Naive thymus-derived CD4-positive, alpha-beta T cell (primary cell): ENCODE data around the gene SGMS1. TPM values are rescaled to one million over a fixed set of nuclear protein-coding genes. Genes with fewer than 3 reads are reported as not detected.

Experiments used
- ATAC-seq: fragments of 150-1000 bp; cut with Tn5 transposase; 2 replicates; pipeline ENCODE4 v1.10.0; 2021; ENCODE audit warnings: mild to moderate bottlenecking, moderate library complexity
- CTCF ChIA-PET: fragments of 350-600 bp; sonication (Branson Sonifier 250); formaldehyde crosslinking; loops from one replicate; lab custom pipeline; 2021; ENCODE audit warnings: antibody characterized with exemption; lab: Charles Lee
- POLR2A ChIA-PET: fragments of 350-600 bp; sonication (Branson Sonifier 250); formaldehyde crosslinking; loops from one replicate; lab custom pipeline; 2021; ENCODE audit warnings: antibody characterized with exemption, inconsistent platforms; lab: Charles Lee
- DNase-seq, 9 donors: peaks; one replicate each; pipeline versions ENCODE4 v3.0.0 to v3.0.0-alpha.2; 2020 to 2022; ENCODE audit warnings: mixed read lengths in 1 of 9
- H3K27ac ChIP-seq: one replicate; pipeline ENCODE4 v1.7.0; 2013; ENCODE audit warnings: mild to moderate bottlenecking, low read depth, low read length, moderate library complexity
- H3K27me3 ChIP-seq, 2 donors: one replicate each; pipeline ENCODE4 v1.7.0; 2013; ENCODE audit warnings: low read length in 2 of 2, mild to moderate bottlenecking in 2 of 2, moderate library complexity in 2 of 2; ENCODE audit not compliant: control insufficient read depth in 2 of 2, insufficient read depth in 2 of 2
- H3K36me3 ChIP-seq, 3 experiments: 1 replicate in 2 of 3; 2 replicates in 1 of 3; pipeline ENCODE4 v1.7.0; 2013; ENCODE audit warnings: low read length in 3 of 3, mild to moderate bottlenecking in 3 of 3, moderate library complexity in 1 of 3; ENCODE audit not compliant: insufficient read depth in 3 of 3, control insufficient read depth in 2 of 3
- H3K4me1 ChIP-seq, 2 donors: one replicate each; pipeline ENCODE4 v1.7.0; 2013; ENCODE audit warnings: low read length in 2 of 2, mild to moderate bottlenecking in 2 of 2, moderate library complexity in 1 of 2; ENCODE audit not compliant: control insufficient read depth in 2 of 2, insufficient read depth in 2 of 2
- H3K4me3 ChIP-seq: 2 replicates; pipeline ENCODE4 v1.7.0; 2013; ENCODE audit warnings: mild to moderate bottlenecking, low read length
- H3K9me3 ChIP-seq, 3 experiments: 1 replicate in 2 of 3; 2 replicates in 1 of 3; pipeline ENCODE4 v1.7.0; 2013; ENCODE audit warnings: low read length in 3 of 3; ENCODE audit not compliant: control insufficient read depth in 2 of 3
- H3K27ac Mint-ChIP-seq, 9 donors: one replicate each; pipeline ENCODE4 v1.8.0; 2020 to 2022; ENCODE audit warnings: mixed read lengths in 9 of 9, mild to moderate bottlenecking in 8 of 9, moderate library complexity in 5 of 9, inconsistent platforms in 2 of 9
- H3K27me3 Mint-ChIP-seq, 5 donors: one replicate each; pipeline ENCODE4 v1.8.0; 2021 to 2022; ENCODE audit warnings: mixed read lengths in 5 of 5, mild to moderate bottlenecking in 1 of 5
- H3K36me3 Mint-ChIP-seq, 5 donors: one replicate each; pipeline ENCODE4 v1.8.0; 2020 to 2022; ENCODE audit warnings: mixed read lengths in 5 of 5, mild to moderate bottlenecking in 3 of 5, inconsistent platforms in 1 of 5
- H3K4me1 Mint-ChIP-seq, 7 donors: one replicate each; pipeline ENCODE4 v1.8.0; 2020 to 2022; ENCODE audit warnings: mixed read lengths in 7 of 7, mild to moderate bottlenecking in 3 of 7, inconsistent platforms in 1 of 7
- H3K4me3 Mint-ChIP-seq, 10 donors: one replicate each; pipeline ENCODE4 v1.8.0; 2020 to 2022; ENCODE audit warnings: mild to moderate bottlenecking in 10 of 10, mixed read lengths in 10 of 10, moderate library complexity in 6 of 10, inconsistent platforms in 2 of 10
- H3K9me3 Mint-ChIP-seq, 11 donors: one replicate each; pipeline ENCODE4 v1.8.0; 2020 to 2022; ENCODE audit warnings: mixed read lengths in 11 of 11, mild to moderate bottlenecking in 4 of 11, inconsistent platforms in 1 of 11, moderate library complexity in 1 of 11
- intact Hi-C, 2 donors: fragments of 100-400 bp; cut with micrococcal nuclease; formaldehyde crosslinking; loops; one replicate each; pipeline ENCODE4 v1.15.1; 2023
- polyA plus RNA-seq, 2 donors: library from polyadenylated mRNA; unstranded; fragments of 300-500 nt; fragmentation: Illumina TruSeq; gene quantifications; one replicate each; pipeline ENCODE4 v1.2.3, GENCODE V29; 2021
- total RNA-seq, 6 experiments: library from RNA in 5 of 6; stranded (reverse) in 5 of 6; gene quantifications; 1 replicate in 5 of 6; 2 replicates in 1 of 6; pipeline ENCODE4 v1.2.3 and lab custom pipeline; 2021 to 2026

The SGMS1 gene
- total and polyA plus RNA-seq, 7 experiments from 2014 or later: 11.5 to 45.7 (median 29.4) TPM

DNA sequence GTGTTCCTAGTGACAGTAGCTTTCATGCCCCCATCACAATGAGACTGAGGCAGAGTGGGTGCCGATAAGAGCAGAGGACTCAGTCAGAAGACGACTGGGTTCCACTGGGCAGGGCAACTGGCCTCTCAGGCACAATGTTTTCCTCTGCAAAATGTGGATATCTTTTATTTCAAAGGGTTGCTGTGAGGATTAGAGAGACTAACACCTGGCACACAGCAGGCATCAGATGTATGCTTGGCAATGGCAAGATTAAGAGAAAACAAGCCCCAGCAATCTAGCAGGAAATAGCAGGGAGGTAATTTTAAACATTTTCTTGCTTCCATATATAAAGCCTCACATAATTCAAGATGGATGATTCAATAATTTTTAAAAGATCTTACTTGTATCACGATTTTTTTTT is 28.0 kb downstream of the SGMS1 start:
- Histone ChIP-seq H3K36me3 (no peaks in the 10 kb centered on the region), H3K4me3 (no peak overlapping the region), H3K27me3 (no peaks in the 10 kb centered on the region), H3K9me3 (no peaks in the 10 kb centered on the region), H3K27ac (no peak overlapping the region), H3K4me1 (peaks cover 4 to 7% of the 10 kb centered on the region in 2 donors)
- H3K36me3 Mint-ChIP-seq: peaks cover 2 to 15% (median 4%) of the 10 kb centered on the region in 5 donors
- ATAC-seq (no peak), DNase-seq (no peak)
- H3K4me1 Mint-ChIP-seq: peaks cover 11 to 79% (median 57%) of the 10 kb centered on the region in 7 donors
- no peaks in the 10 kb centered on the region for H3K9me3 Mint-ChIP-seq
- CTCF ChIA-PET: no interaction called here
- POLR2A ChIA-PET: no interaction called here
- H3K27me3 Mint-ChIP-seq: no peaks in the 10 kb centered on the region
- intact Hi-C loops: no loop called here
- H3K4me3 Mint-ChIP-seq: no peak overlapping the region
- no peak overlapping the region for H3K27ac Mint-ChIP-seq

DNA sequence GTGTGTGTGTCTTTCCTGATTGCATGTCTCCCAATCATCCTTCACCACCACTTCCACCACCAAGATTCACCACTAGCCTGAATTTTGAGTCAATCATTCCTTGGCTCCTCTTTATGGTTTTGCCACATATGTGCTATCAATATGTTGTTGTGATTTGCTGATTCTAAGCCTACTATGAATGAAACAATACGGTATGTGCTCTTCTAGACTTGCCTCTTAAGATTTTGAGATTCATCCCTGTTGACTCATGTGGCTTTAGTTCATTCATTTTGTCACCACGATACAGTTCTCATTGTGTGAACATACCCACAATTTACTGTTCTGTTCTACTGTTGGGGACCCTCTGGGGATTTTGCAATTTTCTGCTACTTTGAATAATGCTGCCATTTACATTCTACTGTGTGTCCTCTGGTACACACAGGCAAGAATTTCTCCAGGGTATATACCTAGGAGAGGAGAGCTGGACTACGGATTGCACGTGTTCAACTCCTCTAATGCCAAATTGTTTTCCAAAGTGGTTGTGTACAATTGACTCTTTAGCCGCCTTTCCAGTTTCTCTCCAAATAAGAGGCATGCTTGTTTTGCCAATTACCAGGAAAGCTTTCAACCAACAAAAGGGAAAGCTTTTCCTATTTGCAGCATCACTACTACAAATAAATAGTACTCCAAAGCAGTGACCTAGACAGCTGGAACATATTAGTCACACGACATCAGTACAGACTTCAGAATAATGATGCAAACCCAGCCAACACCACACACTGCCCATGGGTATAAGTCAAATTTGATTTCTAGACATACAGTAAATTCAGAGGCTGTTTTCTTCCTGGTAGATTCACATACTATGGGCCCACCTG is 30.0 kb downstream of the SGMS1 start:
- H3K9me3 Mint-ChIP-seq: no peaks in the 10 kb centered on the region
- Histone ChIP-seq H3K36me3 (peaks cover 0 to 11% (median 2%) of the 10 kb centered on the region in 3 experiments), H3K9me3 (no peaks in the 10 kb centered on the region), H3K27me3 (no peaks in the 10 kb centered on the region), H3K27ac (no peak overlapping the region), H3K4me3 (no peak overlapping the region), H3K4me1 (peaks cover 0 to 3% of the 10 kb centered on the region in 2 donors)
- intact Hi-C loops: loop anchor here in 1 of 2 donors (2.0 kb wide), 1 partner anchor 15 kb away; no protein-coding TSS in a partner anchor
- H3K27me3 Mint-ChIP-seq: no peaks in the 10 kb centered on the region
- CTCF ChIA-PET: no interaction called here
- ATAC-seq: no peak
- no peak overlapping the region for H3K4me3 Mint-ChIP-seq
- peaks cover 3 to 26% (median 11%) of the 10 kb centered on the region in 5 donors for H3K36me3 Mint-ChIP-seq
- no peak for DNase-seq
- H3K27ac Mint-ChIP-seq: no peak overlapping the region
- POLR2A ChIA-PET: no interaction called here
- H3K4me1 Mint-ChIP-seq: peaks cover 4 to 63% (median 40%) of the 10 kb centered on the region in 7 donors

- no peak for ATAC-seq
- H3K4me3 ChIP-seq: no peak overlapping the region
- Mint-ChIP-seq H3K4me3 (no peak overlapping the region), H3K9me3 (no peaks in the 10 kb centered on the region), H3K36me3 (peaks cover 3 to 26% (median 12%) of the 10 kb centered on the region in 5 donors), H3K4me1 (peaks cover 4 to 59% (median 36%) of the 10 kb centered on the region in 7 donors), H3K27ac (peak overlapping the region in 1 of 9 donors; percentile 6), H3K27me3 (no peaks in the 10 kb centered on the region)
- peaks cover 0 to 17% (median 4%) of the 10 kb centered on the region in 3 experiments for H3K36me3 ChIP-seq
- no peak for DNase-seq
- CTCF ChIA-PET: no interaction called here
- H3K9me3 ChIP-seq: no peaks in the 10 kb centered on the region
- H3K27me3 ChIP-seq: no peaks in the 10 kb centered on the region
- intact Hi-C loops: loop anchor here in 1 of 2 donors (2.0 kb wide), 1 partner anchor 14 kb away; no protein-coding TSS in a partner anchor
- no peak overlapping the region for H3K27ac ChIP-seq
- POLR2A ChIA-PET: interaction anchor here (0.9 kb wide), 1 partner anchor 23 kb away, joined by 4 read pairs; no protein-coding TSS in a partner anchor
- H3K4me1 ChIP-seq: peaks cover 0 to 3% of the 10 kb centered on the region in 2 donors
These were observed 30.8 kb downstream of the SGMS1 start for GRCh38 chr10:50592961-50593418.

- Mint-ChIP-seq H3K36me3 (peaks cover 9 to 43% (median 29%) of the 10 kb centered on the region in 5 donors), H3K27me3 (no peaks in the 10 kb centered on the region), H3K9me3 (peaks cover 0 to 1% (median 0%) of the 10 kb centered on the region in 11 donors), H3K4me3 (no peak overlapping the region), H3K4me1 (peaks cover 4 to 56% (median 40%) of the 10 kb centered on the region in 7 donors), H3K27ac (peak overlapping the region in 2 of 9 donors; percentile 0 to 6)
- no peak for DNase-seq
- peaks cover 0 to 3% of the 10 kb centered on the region in 2 donors for H3K4me1 ChIP-seq
- H3K9me3 ChIP-seq: no peaks in the 10 kb centered on the region
- no peak overlapping the region for H3K4me3 ChIP-seq
- no peak for ATAC-seq
- no peak overlapping the region for H3K27ac ChIP-seq
- ChIA-PET POLR2A (no interaction called here), CTCF (no interaction called here)
- no peaks in the 10 kb centered on the region for H3K27me3 ChIP-seq
- intact Hi-C loops: loop anchor here in 1 of 2 donors (2.0 kb wide), 1 partner anchor 14 kb away; no protein-coding TSS in a partner anchor
- peaks cover 0 to 25% (median 4%) of the 10 kb centered on the region in 3 experiments for H3K36me3 ChIP-seq
These were observed 32.8 kb downstream of the SGMS1 start for GRCh38 chr10:50590935-50591334.

- H3K27me3 ChIP-seq: no peaks in the 10 kb centered on the region
- DNase-seq (no peak), ATAC-seq (no peak)
- CTCF ChIA-PET: no interaction called here
- Mint-ChIP-seq H3K27me3 (no peaks in the 10 kb centered on the region), H3K4me3 (no peak overlapping the region), H3K4me1 (peaks cover 0 to 59% (median 35%) of the 10 kb centered on the region in 7 donors), H3K36me3 (peaks cover 6 to 60% (median 39%) of the 10 kb centered on the region in 5 donors), H3K27ac (no peak overlapping the region), H3K9me3 (peaks cover 0 to 1% (median 0%) of the 10 kb centered on the region in 11 donors)
- H3K9me3 ChIP-seq: no peaks in the 10 kb centered on the region
- H3K4me1 ChIP-seq: no peaks in the 10 kb centered on the region
- POLR2A ChIA-PET: interaction anchor here (1.8 kb wide), 1 partner anchor 34 kb away, joined by 4 read pairs; no protein-coding TSS in a partner anchor
- peaks cover 0 to 25% (median 4%) of the 10 kb centered on the region in 3 experiments for H3K36me3 ChIP-seq
- intact Hi-C loops: loop anchor here in 1 of 2 donors (5.0 kb wide), 1 partner anchor 36 kb away; the partner anchor contains the start of gene SGMS1
- no peak overlapping the region for H3K27ac ChIP-seq
- H3K4me3 ChIP-seq: no peak overlapping the region
These were observed 37.0 kb downstream of the SGMS1 start for GRCh38 chr10:50586740-50587088.

GRCh38 chr10:50585921-50586739 is 37.6 kb downstream of the SGMS1 start:
- H3K27ac ChIP-seq: no peak overlapping the region
- Mint-ChIP-seq H3K9me3 (peaks cover 0 to 1% (median 0%) of the 10 kb centered on the region in 11 donors), H3K27me3 (no peaks in the 10 kb centered on the region), H3K27ac (no peak overlapping the region), H3K36me3 (peaks cover 6 to 60% (median 39%) of the 10 kb centered on the region in 5 donors), H3K4me3 (peak overlapping the region in 1 of 10 donors; percentile 13), H3K4me1 (peaks cover 0 to 60% (median 36%) of the 10 kb centered on the region in 7 donors)
- H3K27me3 ChIP-seq: no peaks in the 10 kb centered on the region
- H3K36me3 ChIP-seq: peaks cover 0 to 25% (median 4%) of the 10 kb centered on the region in 3 experiments
- no peaks in the 10 kb centered on the region for H3K9me3 ChIP-seq
- DNase-seq (no peak), ATAC-seq (no peak)
- ChIA-PET POLR2A (interaction anchor here (0.6 to 1.8 kb wide), 2 partner anchors 35 to 427 kb away, joined by 4 read pairs; no protein-coding TSS in a partner anchor), CTCF (no interaction called here)
- peaks cover 0 to 4% of the 10 kb centered on the region in 2 donors for H3K4me1 ChIP-seq
- intact Hi-C loops: loop anchor here in 1 of 2 donors (5.0 kb wide), 1 partner anchor 36 kb away; the partner anchor contains the start of gene SGMS1
- H3K4me3 ChIP-seq: no peak overlapping the region
